Measurements from ENCODE around the gene LTBR.

Gene LTBR

DNA sequence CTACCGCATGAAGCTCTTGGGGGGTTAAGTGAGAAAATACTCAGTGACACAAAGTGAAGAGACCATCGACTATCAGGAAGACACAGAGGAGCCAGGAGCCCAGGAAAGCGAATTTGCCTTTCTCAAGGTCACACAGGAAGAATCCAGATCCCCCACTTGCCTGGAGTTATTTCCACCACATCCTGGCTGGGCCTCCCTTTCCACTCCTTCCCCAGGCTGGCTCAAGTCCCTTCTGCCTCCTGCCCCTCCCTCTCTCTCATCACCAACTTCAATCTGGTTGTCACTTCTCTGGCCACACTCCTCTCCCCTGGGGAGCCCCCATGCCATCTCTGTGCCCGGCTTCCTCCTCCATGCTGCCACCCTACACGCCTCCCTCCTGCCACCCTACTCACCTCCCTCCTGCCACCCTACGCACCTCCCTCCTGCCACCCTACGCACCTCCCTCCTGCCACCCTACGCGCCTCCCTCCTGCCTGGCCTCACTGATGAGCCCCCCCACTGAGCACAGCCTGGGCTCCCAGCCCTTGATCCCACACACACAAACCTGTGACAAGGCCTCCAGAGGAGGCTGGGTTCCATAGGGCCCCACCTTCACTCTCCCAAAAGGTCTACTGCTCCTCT lies 14.9 kb upstream of the LTBR start:
- DNase-seq = no peak

DNA sequence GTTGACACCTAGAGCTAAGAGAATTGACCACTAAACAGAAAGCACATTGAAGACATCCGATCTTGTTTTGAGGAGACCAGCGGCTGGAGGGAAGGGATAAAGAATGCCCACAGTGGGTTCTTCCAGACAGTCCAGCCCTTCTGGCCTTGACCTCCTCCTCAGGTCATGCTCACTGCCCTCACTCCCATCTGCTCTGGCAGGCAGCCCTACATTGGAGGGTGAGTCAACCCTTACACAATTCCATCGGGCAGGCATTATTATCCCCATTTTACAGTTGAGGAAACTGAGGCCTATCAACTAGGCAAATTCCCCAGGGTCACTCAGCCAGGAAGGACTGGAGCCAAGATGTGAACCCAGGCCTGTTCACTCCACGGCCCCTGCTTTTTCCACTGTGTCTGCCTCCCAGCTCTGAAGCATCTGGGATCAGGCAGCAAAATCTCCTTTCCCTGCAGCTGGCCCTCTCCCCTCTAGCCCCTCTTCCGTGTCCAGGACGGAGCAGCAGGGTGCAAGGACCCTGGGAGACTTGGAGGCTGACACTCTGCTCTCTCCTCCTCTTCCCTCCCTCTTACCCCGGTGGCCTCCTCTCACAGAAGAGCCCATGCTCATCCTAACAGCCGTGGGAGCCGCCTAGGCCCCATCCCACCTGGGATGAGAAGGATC lies 13.9 kb upstream of the LTBR start:
- no peak for DNase-seq

GRCh38 chr12:6370576-6370935 lies 13.4 kb upstream of the LTBR start:
- no peak for DNase-seq

GRCh38 chr12:6370994-6371754 lies 12.8 kb upstream of the LTBR start:
- DNase-seq = no peak

DNA sequence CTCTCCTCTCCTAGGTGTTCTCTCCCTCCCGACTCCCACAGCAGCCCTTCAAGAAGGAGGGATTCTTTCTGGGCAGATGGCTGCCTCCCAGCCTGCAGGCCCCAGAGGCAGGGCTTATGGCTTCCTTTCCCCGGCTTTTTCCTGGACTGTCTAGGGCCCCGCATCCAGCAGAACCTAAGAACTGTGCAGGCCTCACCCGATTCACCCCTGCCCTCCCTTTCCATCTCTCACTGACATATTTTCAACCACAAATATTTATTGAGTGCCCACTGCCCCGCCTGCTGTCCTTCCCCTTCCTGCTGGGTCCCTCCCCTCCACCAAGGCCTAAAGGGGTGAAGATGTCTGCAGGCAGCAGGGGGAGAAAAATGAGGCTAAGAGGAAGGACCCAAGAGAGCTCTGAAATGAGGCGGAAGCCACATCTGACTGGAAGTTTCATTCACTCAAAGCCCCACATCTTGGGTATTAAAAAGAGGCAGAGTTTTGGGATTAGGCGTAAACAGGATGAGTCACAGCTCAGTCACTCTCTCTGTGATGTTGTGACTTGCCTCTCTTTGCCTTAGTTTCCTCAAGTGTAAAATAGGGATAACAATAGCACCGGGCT lies 11.5 kb upstream of the LTBR start:
- no peak for DNase-seq

GRCh38 chr12:6373022-6373787 lies 10.8 kb upstream of the LTBR start:
- DNase-seq = no peak

DNA sequence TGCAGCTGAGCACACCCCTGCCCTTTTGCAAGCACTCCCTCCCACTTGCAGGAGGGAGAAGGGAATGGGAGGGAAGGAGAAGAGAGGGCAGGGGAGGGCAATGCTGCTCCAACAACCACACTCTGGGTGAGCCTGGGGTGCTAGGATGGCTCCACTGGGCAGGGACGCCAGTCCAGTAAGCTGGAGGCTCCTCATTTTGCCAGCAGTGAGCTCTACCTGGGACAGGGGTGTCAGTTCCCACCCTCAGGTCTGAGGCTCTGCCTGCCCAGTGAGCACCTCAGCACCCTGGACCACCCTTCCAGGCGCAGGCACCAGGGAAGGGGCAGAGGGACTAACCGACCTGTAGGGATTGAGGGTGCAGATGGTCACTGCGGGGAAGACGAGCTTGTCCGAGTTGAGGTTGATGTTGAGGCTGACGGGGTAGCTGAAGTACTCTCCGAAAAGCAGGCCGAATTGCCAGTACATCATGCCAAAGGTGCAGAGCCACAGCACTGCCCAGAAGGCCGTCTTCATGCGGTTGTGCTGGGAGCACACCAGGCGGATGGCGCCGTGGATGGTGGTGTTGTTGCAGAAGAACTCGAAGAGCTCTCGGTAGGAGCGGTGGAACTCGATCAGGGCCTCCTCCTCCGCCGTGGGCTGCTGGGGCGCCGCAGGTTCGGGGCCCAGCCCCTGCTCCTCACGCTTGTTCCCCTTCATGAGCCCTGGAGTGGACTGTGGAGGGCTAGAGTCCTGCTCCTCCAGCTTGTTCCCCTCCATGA lies 9.8 kb upstream of the LTBR start:
- no peak for DNase-seq

DNA sequence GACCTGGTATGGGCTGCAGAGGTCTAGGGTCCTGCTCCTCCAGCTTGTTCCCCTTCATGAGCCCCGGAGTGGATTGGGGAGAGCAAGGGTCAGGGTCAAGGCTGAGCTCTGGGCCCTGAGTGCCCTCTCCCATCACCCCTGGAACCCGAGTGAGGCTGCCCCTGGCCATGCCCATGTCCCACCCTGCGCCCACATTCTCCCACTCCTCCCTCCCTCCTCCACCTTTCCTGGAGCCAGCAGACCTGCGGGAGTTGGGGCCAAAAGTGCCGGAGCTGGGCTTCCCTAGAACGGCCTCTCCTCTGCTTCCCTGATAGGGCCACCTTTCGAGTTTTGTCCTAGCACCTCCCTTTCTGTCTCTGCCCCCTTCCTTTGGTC lies 9.2 kb upstream of the LTBR start:
- no peak for DNase-seq

- DNase-seq = no peak
Observed at GRCh38 chr12:6375269-6376078, 8.5 kb upstream of the LTBR start, which contains the start of gene SCNN1A. Gene SCNN1A, minus strand, starts transcription at chr12:6375563. Its CDS starts 780 bp downstream, at chr12:6374783.

- DNase-seq = no peak
Observed at GRCh38 chr12:6376079-6376869, 7.7 kb upstream of the LTBR start.

GRCh38 chr12:6376870-6377666 lies 6.9 kb upstream of the LTBR start:
- no peak for DNase-seq

GRCh38 chr12:6377667-6377994 lies 6.3 kb upstream of the LTBR start:
- DNase-seq = no peak

DNA sequence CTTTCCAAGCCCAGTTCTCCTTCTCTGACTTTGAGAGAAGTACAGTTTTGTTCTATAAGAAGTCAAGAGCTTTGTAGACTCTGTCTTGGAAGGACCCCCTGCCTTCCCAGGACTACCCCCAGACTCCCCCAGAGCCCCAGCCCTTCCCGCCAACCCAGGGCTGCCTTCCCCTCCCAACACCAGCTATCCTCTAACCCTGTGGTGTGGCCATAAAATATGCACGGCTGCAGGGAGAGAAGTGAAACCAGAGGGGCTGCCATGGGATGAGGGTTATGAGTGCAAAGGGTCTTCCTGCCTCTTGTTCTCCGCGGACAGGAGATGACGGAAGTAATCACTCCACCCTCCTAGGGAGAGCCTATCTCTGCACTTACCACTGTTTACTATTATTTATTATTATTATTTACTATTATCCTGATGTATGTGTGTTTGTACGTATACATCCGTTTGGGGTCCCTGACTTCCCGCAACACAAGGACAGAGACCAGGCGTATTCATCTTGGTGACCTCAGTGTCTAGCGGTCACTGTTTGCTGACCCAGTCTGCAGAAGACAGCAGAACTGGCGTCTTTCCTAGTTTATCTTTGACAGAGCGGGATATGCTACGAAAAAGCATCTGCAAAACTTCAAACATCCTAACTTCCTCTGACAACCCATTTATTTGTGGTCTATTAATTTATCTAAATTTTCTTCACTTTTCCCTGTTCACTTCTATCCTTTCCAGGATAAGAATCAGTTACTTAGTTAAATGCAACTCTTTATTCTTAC lies 5.1 kb upstream of the LTBR start:
- DNase-seq = no peak

GRCh38 chr12:6380141-6381121 lies 3.5 kb upstream of the LTBR start:
- no peak for DNase-seq

DNA sequence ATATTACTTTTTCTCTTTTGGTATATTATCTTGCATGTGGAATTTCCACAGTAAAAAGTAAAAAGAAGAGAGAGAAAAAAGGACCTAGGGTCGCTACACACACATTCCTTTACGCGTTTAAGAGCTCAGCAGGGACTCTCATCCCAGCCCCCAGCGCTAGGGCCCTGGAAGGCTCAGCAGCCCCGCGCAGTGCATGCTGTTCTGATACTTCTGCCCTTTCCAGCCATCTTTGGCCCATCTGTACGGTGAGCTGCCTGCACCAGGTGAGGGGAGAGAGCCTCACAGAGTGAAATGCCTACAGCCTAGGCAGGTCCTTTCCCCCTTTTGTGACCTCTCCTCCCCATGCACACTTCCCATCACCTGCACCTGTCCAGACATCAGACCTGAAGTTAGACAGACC lies 1.6 kb upstream of the LTBR start:
- DNase-seq = no peak

GRCh38 chr12:6382982-6383381 lies 980 bp upstream of the LTBR start:
- DNase-seq = no peak
